Upper lobe of left lung (tissue), 6 donors: ENCODE measurements around the gene C3orf20. TPM values are rescaled to one million over a fixed set of nuclear protein-coding genes. Genes with fewer than 3 reads are reported as not detected.

Experiments
- ATAC-seq, 2 donors: fragments of 200-7000 bp; cut with Tn5 transposase; one replicate each; pipeline ENCODE4 v1.9.1; 2022; ENCODE audit warnings: mild to moderate bottlenecking in 2 of 2, moderate library complexity in 2 of 2; ENCODE audit not compliant: low FRiP score in 2 of 2
- DNase-seq, 2 donors: peaks; one replicate each; pipeline ENCODE4 v3.0.0-alpha.2; 2019 to 2020
- H3K27ac ChIP-seq, 4 donors: fragments of 200-600 bp; sonication (generic); one replicate each; pipeline ENCODE4 v1.5.1; 2016 to 2019
- H3K27me3 ChIP-seq, 4 donors: fragments of 200-600 bp; sonication (generic); one replicate each; pipeline ENCODE4 v1.5.1; 2017 to 2019
- H3K36me3 ChIP-seq, 4 donors: fragments of 200-600 bp; sonication (generic); one replicate each; pipeline ENCODE4 v1.5.1; 2016 to 2019
- H3K4me1 ChIP-seq, 4 donors: fragments of 200-600 bp; sonication (generic); one replicate each; pipeline ENCODE4 v1.5.1; 2018 to 2019
- H3K4me3 ChIP-seq, 4 donors: fragments of 200-600 bp; sonication (generic); one replicate each; pipeline ENCODE4 v1.5.1; 2017 to 2019; ENCODE audit warnings: mild to moderate bottlenecking in 2 of 4, moderate library complexity in 1 of 4
- H3K9me3 ChIP-seq, 4 donors: fragments of 200-600 bp; sonication (generic); one replicate each; pipeline ENCODE4 v1.5.1; 2018 to 2019
- CTCF ChIP-seq, 6 experiments: fragments of 450-650 bp in 4 of 6; fragments of 200-600 bp in 2 of 6; sonication (generic) in 2 of 6; IDR thresholded peaks; one replicate each; pipeline ENCODE4 v1.5.1; 2016 to 2019; ENCODE audit warnings: antibody characterized with exemption in 6 of 6
- EP300 ChIP-seq, 4 donors: sonication (generic); formaldehyde crosslinking; IDR thresholded peaks; one replicate each; pipeline ENCODE4 v1.5.1; 2017; ENCODE audit warnings: antibody characterized with exemption in 4 of 4, control low read depth in 2 of 4
- POLR2A ChIP-seq, 4 donors: fragments of 450-650 bp; IDR thresholded peaks; one replicate each; pipeline ENCODE4 v1.5.1; 2016 to 2017; ENCODE audit warnings: antibody characterized with exemption in 4 of 4, mild to moderate bottlenecking in 2 of 4
- POLR2AphosphoS5 ChIP-seq, 2 donors: sonication (generic); formaldehyde crosslinking; IDR thresholded peaks; one replicate each; pipeline ENCODE4 v1.5.1; 2017; ENCODE audit warnings: antibody characterized with exemption in 2 of 2
- WGBS, 2 donors: methylation state at CpG; one replicate each; pipeline ENCODE4 v1.1.5; 2017 to 2018; 5-methylcytosine and 5-hydroxymethylcytosine counted together
- total RNA-seq, 6 donors: library from RNA; depleted of rRNA in 4 of 6; stranded (reverse); fragments of >200 nt in 4 of 6; gene quantifications; one replicate each; pipeline versions ENCODE4 v1.1.0 to v1.2.1, GENCODE V29; 2016 to 2021
- donor health status: DM: no; HTN: no; CAD: no; lungs with moderate emphysema.
- donor health status: DM: no; HTN: yes; CAD: no; lungs with severe emphysema.

C3orf20 gene
- total RNA-seq, 6 donors from 2014 or later = 0.09 to 0.11 (median 0.10) TPM; not detected in 3

DNA sequence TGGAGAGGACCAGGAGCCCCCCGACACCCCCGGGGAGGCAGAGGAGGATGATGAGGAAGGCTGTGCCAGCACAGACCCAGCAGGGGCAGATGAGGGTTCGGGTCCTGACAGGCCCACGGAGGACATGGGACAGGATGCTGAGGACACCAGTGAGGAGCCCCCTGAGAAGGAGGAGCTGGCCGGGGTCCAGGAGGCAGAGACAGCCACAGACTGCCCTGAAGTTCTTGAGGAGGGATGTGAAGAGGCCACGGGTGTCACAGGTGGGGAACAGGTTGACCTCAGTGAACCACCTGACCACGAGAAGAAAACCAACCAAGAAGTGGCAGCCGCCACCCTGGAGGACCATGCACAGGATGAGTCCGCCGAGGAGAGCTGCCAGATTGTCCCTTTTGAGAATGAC lies 144.7 kb downstream of the C3orf20 start:
- DNase-seq (no peak), ATAC-seq (no peak)
- Histone ChIP-seq H3K27me3 (no peaks in the 10 kb centered on the region), H3K4me1 (peaks cover 17 to 27% (median 21%) of the 10 kb centered on the region in 4 donors), H3K36me3 (peaks cover 0 to 30% (median 15%) of the 10 kb centered on the region in 4 donors), H3K9me3 (no peaks in the 10 kb centered on the region), H3K27ac (no peak overlapping the region), H3K4me3 (no peak overlapping the region)
- TF ChIP-seq POLR2A (IDR thresholded peaks at IDR 0.05) (no peak), POLR2AphosphoS5 (IDR thresholded peaks at IDR 0.05) (no peak), EP300 (IDR thresholded peaks at IDR 0.05) (no peak), CTCF (IDR thresholded peaks at IDR 0.05) (no peak)
- WGBS, 2 donors = 82 to 84% methylated on average over 10 of the region's 10 CpGs

DNA sequence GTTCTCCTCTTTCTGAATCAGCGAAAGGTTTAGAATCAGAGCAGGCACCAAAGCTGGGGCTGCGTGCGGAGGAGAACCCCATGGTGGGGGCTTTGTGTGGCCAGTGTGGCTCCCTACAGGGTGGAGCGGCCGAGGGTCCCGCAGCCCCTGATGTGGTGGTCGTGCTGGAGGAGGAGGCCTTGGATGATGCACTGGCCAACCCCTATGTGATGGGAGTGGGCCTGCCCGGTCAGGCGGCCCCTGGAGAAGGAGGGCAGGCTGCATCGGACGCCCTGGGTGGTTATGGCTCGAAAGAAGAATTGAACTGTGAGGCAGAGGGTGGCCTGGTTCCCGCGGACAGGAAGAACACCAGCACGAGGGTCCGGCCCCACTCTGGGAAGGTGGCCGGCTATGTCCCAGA lies 145.2 kb downstream of the C3orf20 start:
- no peak for ATAC-seq

DNA sequence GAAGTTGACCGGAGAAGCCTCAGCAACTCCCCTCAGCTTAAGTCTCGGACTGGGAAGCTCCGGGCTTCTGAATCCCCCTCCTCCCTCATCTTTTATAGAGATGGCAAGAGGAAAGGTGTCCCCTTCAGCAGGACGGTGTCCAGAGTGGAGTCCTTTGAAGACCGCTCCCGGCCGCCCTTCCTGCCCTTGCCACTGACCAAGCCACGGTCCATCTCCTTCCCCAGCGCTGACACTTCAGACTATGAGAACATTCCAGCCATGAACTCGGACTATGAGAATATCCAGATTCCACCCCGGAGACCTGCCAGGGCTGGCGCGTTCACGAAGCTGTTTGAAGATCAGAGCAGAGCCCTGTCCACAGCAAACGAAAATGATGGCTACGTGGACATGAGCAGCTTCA lies 146.2 kb downstream of the C3orf20 start:
- H3K27me3 ChIP-seq = no peaks in the 10 kb centered on the region
- no peak overlapping the region for H3K4me3 ChIP-seq
- DNase-seq (no peak), ATAC-seq (no peak)
- H3K4me1 ChIP-seq = peaks cover 13 to 27% (median 21%) of the 10 kb centered on the region in 4 donors
- 74 to 85% methylated on average over 11 to 16 of the region's 16 CpGs for WGBS, 2 donors
- H3K9me3 ChIP-seq = no peaks in the 10 kb centered on the region
- TF ChIP-seq POLR2A (IDR thresholded peaks at IDR 0.05) (no peak), EP300 (IDR thresholded peaks at IDR 0.05) (no peak), POLR2AphosphoS5 (IDR thresholded peaks at IDR 0.05) (no peak), CTCF (IDR thresholded peaks at IDR 0.05) (no peak)
- H3K27ac ChIP-seq = peak overlapping the region in 1 of 4 donors; percentile 54
- peaks cover 0 to 30% (median 15%) of the 10 kb centered on the region in 4 donors for H3K36me3 ChIP-seq

More for the DNA sequence above, 145.2 kb downstream of the C3orf20 start:
- Histone ChIP-seq H3K27me3 (no peaks in the 10 kb centered on the region), H3K27ac (no peak overlapping the region), H3K9me3 (no peaks in the 10 kb centered on the region), H3K4me1 (peaks cover 13 to 27% (median 21%) of the 10 kb centered on the region in 4 donors), H3K36me3 (peaks cover 0 to 30% (median 15%) of the 10 kb centered on the region in 4 donors), H3K4me3 (no peak overlapping the region)
- WGBS, 2 donors = 90 to 92% methylated on average over 16 to 17 of the region's 17 CpGs
- peak in 1 of 2 donors; percentile 69 for DNase-seq
- TF ChIP-seq EP300 (IDR thresholded peaks at IDR 0.05) = no peak
- TF ChIP-seq POLR2AphosphoS5 (IDR thresholded peaks at IDR 0.05) = no peak

- DNase-seq = no peak
- Histone ChIP-seq H3K27me3 (no peaks in the 10 kb centered on the region), H3K9me3 (no peaks in the 10 kb centered on the region), H3K4me1 (peaks cover 13 to 27% (median 21%) of the 10 kb centered on the region in 4 donors), H3K4me3 (no peak overlapping the region), H3K27ac (no peak overlapping the region), H3K36me3 (peaks cover 0 to 30% (median 15%) of the 10 kb centered on the region in 4 donors)
- no peak for TF ChIP-seq CTCF (IDR thresholded peaks at IDR 0.05)
- no peak for TF ChIP-seq EP300 (IDR thresholded peaks at IDR 0.05)
- no peak for TF ChIP-seq POLR2AphosphoS5 (IDR thresholded peaks at IDR 0.05)
- no peak for TF ChIP-seq POLR2A (IDR thresholded peaks at IDR 0.05)
- WGBS, 2 donors = 54 to 59% methylated on average over 3 of the region's 3 CpGs
- no peak for ATAC-seq
Measured at GRCh38 chr3:14822134-14822533, 147.2 kb downstream of the C3orf20 start.

Other genes starting within 250 kb of the C3orf20 start
- 1 to 10 TPM in 1 of 6 donors, under 1 TPM in 5; 0.33 to 1.0 (median 0.59) TPM for gene GRIP2, start 134.8 kb upstream of the C3orf20 start, total RNA-seq
- 10 to 100 TPM; 14.1 to 28.3 (median 21.8) TPM for gene CCDC174, start 23.4 kb upstream of the C3orf20 start, total RNA-seq
- 10 to 100 TPM; 26.8 to 90.4 (median 57.2) TPM for gene FGD5, start 143.8 kb downstream of the C3orf20 start, total RNA-seq